Spleen (tissue), 7 donors: ENCODE data around the gene RAD51B.

Experiments used
- POLR2A ChIP-seq, 3 donors: fragments of 450-650 bp; IDR thresholded peaks; one replicate each; pipeline ENCODE4 v1.5.1; 2017; ENCODE audit warnings: antibody characterized with exemption in 3 of 3, mild to moderate bottlenecking in 1 of 3
- POLR2AphosphoS5 ChIP-seq, 3 donors: sonication (generic); formaldehyde crosslinking; IDR thresholded peaks; one replicate each; pipeline ENCODE4 v1.5.1; 2017; ENCODE audit warnings: antibody characterized with exemption in 3 of 3
- TF ChIP-seq, protein P1 (sequence below), 11 experiments: fragments of 200-600 bp in 7 of 11; fragments of 450-650 bp in 4 of 11; sonication (generic) in 4 of 11; IDR thresholded peaks in 8 of 11; conservative IDR thresholded peaks in 3 of 11; 1 replicate in 7 of 11; 2 replicates in 4 of 11; pipeline versions ENCODE4 v1.4.0 to v1.8.0; 2016 to 2021; ENCODE audit warnings: antibody characterized with exemption in 11 of 11, inconsistent platforms in 4 of 11, mild to moderate bottlenecking in 1 of 11
- donor health status: DM: no; HTN: no; CAD: no; lungs with moderate emphysema.
- donor health status: DM: no; HTN: no; CAD: no.
- donor health status: DM: no; HTN: no; CAD: no.

DNA sequence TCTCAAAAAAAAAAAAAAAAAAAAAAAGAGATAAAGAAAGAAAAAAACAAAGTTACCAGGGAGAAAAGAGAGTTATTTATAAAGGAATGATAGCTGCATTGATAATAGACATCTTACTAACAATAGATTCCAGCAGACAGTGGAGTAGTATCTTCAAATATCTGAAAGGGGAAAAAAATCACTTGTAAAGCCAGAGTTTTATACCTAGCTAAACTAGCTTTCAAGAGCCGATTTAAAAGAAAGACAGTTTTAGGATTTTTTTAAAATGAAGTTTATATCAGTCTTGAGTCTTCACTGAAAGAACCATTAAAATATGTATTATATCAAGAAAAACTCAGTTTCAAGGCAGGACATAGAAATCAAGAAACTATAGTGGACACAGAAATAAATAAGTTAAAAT lies 710.9 kb downstream of the RAD51B start:
- no peak for TF ChIP-seq POLR2AphosphoS5 (IDR thresholded peaks at IDR 0.05)
- TF ChIP-seq, protein P1, sequence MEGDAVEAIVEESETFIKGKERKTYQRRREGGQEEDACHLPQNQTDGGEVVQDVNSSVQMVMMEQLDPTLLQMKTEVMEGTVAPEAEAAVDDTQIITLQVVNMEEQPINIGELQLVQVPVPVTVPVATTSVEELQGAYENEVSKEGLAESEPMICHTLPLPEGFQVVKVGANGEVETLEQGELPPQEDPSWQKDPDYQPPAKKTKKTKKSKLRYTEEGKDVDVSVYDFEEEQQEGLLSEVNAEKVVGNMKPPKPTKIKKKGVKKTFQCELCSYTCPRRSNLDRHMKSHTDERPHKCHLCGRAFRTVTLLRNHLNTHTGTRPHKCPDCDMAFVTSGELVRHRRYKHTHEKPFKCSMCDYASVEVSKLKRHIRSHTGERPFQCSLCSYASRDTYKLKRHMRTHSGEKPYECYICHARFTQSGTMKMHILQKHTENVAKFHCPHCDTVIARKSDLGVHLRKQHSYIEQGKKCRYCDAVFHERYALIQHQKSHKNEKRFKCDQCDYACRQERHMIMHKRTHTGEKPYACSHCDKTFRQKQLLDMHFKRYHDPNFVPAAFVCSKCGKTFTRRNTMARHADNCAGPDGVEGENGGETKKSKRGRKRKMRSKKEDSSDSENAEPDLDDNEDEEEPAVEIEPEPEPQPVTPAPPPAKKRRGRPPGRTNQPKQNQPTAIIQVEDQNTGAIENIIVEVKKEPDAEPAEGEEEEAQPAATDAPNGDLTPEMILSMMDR (IDR thresholded peaks at IDR 0.05 in 8 of 11, conservative IDR thresholded peaks at IDR 0.05 in 3 of 11), result no peak
- no peak for TF ChIP-seq POLR2A (IDR thresholded peaks at IDR 0.05)
